Activated CD4-positive, alpha-beta T cell treated with anti-CD3 and anti-CD28 coated beads, Interleukin-2, amount 50 U/mL, for 48 hours (primary cell): ENCODE measurements around the gene ETV5.

Experiments
- DNase-seq, 2 experiments: peaks; one replicate each; pipeline ENCODE4 v3.0.0-alpha.2; 2020

ETV5 gene

DNA sequence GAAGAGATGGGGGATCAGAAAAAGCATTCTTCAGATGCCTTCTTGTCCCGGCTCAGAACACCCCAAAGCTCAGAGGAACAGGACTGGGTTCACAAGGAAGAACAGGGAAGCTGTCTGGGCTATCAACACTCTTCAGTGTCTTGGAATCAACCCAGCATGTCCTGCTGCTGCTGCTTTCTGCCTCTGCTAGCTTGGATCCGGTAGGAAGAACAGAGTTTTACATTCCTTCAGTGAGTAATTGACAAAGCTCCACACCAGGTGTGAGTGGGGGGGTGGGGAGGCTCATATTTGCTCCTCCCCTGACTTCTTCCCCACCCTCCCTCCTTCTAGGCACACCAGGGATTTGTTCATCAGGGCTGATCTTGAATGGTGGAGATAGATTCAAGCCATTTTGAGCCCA, 13.1 kb upstream of the ETV5 start:
- no peak for DNase-seq

DNA sequence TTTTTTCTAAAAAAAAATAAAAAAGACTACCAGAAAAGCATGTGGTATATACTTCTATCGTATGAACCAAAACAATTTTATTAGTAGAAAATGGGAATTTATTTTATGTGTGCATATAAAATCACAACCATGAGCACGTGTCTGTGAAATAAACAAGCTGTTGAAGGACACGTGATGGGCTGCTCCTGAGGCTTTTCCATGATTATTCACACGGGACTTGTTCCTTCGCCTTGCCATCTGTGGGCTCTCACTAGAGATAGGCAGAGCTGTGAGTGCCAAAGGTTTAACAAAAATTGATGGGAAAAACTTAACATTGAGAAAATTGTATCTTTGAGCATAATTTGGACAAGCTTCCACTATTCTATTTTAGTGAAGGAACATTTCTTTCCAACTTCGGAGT, 12.4 kb upstream of the ETV5 start:
- no peak for DNase-seq

DNA sequence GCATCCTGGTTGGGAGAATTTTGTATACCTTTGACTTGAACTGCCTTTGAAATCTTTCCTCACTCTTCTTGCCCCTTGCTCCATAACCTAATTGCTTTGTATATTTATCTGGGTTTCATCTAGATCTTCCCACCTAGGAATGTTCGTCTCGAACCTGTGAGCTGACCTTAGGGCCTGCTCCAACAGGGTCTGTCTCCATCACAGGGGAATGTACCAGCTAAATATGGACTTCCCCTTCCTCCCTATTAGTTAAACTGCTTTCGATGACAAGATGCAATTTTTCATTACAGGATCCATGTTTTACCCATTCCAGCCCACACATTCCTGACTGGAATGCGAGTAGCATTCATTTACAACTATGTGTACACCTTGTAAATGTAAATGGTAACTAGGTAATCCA, 10.6 kb upstream of the ETV5 start:
- DNase-seq, result no peak

DNA sequence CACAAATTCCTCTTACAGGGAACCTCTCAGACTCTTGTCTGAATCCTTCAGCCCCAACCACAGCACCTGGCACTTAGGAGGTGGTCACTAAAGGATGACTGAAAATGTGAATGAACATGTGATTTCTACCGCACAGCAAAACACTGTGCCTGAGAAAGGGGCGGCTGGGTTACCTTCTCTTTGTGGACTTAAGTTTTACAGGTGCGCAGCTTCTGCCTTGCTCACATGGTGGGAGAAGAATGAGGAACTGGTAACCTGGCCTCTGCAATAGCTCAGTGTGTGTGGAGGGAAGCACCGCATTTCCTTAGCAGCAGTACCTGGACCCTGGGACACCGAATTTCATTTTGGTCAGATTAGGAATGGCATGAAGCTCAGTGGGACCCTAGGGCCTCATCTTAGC, 9.8 kb upstream of the ETV5 start:
- DNase-seq, result no peak

DNA sequence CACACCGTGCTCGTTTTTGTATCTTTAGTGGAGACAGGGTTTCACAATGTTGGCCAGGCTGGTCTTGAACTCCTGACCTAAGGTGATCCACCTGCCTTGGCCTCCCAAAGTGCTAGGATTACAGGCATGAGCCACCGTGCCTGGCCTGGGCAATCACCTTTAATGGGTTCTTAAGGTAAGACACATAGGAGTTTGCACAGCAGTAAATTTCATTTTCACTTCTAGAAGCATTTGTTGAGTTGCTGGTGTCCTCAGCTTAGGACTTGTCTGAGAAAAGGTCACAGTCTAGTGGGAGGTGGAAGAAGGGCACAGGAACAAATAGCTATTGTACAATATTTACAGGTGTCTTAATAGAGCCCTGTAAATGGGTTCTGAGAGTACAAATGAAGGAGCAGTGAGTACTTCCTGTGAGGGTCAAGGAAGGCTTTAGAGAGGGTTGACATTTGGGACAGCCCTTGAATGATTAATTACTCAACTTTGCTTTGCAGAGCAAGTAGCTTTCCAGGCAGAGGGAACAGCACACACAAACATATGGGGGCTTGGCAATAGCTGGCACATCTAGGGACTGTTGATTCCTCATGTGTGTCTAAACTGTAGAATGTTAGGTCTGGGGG, 8.7 kb upstream of the ETV5 start:
- no peak for DNase-seq

DNA sequence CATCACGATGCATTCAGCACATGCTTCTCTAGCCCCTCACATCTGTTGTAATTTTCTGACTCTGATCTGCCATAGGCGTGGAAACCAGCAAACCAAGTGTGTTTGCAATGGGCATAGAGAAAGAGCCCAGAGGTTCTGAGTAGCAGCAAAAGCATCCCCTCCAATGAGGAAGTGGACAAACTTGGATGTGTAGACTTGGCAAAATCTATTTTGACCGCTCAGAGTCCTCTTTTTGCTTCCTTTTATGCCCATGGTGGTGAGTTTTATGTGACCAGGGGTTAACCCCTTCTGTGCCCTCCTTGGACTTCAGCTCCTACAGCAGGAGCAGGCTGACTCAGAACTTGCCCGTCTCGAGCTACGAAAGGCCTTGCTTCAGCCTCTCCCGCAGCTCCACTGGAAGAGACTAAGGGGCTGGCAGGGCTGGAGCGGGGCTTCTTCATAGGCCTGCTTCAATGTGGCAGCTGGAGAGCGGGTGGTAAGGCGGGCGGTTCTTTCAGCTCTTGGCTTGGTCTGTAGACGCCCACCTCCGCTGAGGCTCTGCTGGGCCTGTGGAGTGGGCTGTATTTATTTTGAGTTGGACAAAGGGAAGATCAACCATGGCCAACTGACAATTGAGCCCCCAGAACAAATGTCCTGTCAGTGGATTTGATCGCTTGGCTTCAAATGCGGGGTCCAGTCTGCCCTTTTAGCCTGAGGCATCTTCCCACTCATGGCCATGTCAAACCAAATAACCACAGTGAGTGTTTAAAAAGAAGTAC, 6.5 kb upstream of the ETV5 start:
- no peak for DNase-seq

DNA sequence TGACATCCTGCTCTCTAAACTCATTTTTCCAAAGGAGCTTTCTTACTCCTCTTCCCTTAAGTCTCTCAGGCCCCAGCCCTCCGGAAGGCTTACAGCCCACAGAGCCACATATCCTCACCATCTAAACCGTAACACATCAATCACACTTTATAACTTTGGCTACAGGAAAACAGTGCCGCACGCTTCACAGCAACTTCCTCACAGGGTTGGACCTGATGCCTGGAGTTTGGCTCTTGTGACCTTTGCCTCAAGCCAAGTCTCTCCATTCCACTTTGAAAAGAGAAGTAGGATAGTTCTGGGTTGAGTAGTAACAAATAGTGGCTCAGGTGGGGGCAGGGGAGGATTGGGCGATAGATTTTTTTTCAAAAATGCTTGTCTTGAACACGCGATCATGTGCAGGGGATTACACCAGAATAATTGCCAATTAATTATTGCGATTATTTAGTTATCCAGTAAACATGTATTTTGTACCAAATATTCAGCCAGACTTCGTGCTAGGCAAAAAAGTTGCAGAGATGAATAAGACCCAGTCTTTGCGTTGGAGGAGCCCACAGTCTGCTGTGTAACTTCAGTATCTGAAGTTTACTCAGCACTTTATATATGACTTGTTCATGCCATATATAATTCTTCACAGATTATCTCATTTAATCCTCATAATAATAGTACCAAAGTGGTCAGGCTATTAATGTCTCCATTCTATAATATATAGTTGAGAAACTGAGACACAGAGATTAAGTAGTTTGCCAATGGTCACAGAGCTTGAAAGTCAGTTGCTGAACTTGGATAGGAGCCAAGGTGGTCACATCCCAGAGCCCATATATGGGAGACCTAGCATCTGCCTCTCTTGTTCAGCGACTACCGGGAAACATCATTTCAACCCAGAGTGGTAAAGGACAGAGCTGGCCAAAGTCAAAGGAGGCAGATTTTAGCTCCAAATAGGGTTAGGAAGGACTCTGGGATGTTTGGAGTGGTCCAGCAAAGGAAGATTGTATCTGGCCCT, 2.4 kb upstream of the ETV5 start:
- DNase-seq, result peak in 1 of 2 experiments; percentile 20

DNA sequence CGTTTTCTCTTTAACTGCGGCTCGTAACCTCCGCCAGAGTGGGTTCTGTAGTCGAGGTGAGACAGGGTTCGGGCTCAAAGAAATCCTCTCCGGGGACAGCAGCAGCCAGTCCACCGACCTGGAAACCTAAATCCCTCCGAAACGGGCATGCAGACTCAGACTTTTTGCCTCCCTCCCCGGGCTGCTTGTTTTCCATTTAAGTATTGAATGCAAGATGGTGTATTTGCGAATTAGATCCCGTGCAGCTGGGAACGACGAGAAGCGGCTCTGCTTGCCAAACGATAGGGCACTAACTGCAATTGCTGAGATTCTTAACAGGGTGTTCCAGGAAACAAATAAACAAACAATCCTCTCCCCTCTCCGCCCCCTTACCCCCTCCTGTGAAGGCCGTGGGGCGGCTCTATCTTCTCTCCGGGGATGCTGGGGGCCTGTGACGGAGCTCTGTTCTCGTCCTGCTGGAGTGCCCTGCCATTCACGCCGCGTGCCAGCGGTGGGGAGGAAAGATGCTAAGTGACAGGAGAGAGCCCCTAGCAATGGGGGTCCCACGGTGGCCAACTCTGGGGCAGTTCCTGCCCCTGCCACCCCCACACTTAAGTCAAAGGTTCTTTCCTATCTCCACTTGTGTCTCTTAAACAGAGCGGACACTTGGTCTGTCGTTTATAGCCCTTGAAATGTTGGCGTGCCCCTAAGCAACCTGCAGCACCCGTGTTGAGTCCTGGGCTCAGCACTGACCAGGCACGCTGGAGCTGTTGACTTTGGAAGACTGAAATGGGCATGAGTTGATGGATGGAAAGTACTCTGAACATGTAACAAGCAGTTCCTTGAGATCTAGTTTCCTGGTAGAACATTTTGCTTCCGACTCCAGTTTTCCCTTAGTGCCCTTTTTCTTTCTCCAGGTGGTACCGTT, 1.3 kb upstream of the ETV5 start:
- peak in 1 of 2 experiments; percentile 6 for DNase-seq

DNA sequence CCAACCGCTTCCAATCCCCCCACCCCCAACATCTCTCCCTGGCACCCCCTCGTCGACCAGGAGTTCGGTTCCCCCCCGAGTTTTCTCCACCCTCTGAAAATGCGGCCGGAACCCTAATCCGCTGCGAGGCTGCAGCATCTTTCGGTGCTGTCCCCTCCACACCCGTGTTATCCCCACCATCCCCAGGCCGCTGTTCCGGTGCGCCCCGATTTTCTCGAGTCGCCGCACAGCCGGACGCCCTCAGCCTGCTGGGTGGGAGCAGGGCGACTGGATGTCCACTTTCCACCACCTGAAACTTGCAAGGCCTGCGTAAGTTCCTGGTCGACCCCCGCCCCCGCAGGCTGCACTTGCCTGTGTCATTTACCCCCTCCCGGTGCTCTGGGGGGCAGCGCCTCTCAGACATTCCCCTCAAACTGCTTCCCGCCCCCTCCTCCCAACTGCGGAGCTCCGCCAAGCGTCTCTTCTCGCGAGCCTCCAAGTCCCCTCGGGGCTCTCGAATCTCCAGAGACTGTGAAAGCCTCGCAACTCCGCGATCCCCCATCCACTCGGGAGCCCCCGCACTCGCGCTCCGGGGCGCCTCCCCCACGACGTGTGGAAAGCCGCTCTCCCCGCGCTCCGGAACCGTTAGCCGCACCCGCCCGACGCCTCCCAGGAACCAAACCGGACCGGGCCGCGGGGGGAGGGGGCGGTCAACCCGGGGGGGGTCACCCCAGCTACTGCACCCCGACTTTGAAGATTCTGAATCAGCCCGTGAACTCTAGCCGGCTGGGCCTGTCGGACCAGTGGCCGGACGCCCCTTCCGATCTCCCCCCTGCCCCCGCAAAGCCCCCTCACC, 566 bp downstream of the ETV5 start:
- peak; percentile 20 to 26 for DNase-seq

DNA sequence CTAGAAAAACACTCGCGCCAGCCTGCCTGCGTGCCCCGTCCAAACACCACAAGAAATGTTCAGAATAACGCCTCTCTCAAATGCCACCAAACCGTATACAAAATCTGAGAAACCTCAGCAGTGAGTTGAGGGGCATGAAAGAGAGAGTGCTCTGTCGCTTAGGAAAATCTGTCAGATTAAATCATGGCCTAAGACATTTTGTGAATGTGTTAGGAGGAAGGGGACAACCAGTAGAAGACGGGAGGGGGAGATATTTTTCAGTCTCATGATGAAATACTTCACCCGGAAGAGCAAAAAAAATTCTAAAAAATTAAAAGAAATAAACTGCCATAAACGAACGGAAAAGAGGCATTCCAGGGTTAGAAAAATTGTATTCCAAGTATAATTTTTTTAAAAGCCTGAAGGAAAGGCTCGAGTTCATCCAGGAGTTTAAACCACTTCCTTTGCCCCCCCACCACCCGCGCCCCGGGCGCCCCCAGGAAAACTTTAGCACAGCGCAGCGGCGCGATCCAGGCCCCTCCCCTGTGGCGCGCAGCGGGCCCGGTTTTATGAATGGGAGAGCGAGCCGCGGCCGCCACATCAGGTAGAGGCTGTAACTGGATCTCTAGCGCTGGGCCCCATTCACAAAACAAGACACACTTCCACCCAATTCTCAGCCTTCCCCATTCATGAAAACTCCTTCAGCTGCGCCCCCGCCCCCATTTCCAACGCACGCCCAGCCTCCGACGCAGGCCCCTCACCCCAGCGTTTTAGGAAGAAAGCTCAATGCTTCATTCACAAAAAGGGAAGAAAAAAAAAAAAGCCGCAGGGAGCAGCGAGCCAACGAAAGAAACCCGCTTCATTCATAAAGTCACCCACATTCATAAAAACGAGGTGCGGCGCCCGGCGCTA, 1.4 kb downstream of the ETV5 start:
- peak; percentile 43 to 53 for DNase-seq

DNA sequence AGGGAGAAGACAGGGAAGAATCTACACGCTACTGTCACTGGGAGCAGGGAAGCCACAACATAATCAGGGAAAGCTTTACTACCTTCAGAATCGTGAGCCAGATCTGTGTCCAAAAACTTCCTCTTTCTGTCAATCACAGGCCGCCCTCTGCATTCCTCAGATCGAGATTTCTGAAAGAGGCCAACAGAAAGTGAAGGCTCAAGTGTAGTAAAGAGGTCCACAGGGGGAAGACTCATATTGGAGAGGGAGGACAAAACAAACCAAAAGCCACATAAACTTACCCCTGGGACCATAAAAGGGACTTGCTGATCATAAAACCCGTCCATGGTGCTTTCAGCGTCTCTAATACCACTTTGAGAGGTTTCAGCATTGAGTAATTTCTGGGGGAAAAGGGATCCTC, 3.3 kb downstream of the ETV5 start:
- no peak for DNase-seq

DNA sequence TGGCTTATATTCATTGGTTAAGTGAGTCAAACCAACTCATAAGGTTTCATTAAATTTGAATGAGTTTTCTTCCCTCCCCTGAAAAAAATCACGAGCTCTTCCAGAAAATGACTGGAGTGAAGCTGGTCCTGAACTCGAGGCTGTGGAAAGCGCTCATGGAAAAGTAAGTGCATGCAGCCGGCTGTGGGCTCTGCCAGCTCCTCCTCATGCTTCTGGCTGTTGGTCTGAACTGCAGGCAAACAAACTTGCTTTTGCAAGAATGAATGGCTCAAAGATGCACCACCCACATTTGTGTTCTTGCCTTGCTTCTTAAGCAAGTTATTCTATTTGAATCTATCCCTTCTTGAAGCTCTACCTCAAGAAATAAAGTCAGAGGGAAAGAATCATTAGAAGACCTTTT, 6.2 kb downstream of the ETV5 start:
- no peak for DNase-seq

DNA sequence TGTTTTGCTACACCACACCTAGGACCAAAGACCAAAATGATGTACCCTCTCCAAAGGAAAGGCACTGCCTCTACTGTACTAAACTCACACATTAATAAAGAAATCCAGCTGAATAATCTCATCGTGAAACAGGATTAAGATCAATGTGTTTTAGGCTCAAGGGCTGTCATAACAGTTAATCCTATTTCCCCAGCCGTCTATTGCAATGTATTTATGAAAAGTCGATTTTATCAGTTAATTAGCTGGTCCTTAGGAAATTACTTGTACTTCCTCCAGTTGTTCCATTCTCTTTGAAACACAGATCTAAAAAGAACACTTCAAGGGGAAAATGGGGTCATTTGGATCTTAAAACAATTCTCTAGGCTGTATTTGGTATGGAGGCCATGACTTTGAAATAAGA, 8.5 kb downstream of the ETV5 start:
- DNase-seq, result no peak

DNA sequence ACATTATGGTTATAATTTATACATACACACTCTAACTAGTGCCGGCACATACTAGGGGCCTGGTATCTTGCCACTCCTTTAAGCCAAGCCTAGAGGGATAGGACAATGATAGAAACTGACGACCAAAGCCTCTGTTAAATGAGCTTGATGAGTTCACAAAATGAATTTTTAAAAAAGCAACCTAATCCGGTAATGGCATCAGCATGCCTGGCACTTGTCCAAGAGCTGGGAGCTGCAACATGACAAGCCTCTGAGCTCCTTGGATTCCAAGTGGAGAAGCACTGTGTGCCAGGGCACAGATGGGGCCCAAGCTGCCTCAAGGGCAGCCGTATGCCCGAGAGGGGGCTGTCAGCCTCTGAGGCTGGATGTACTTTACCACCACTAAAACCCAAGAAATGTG, 9.7 kb downstream of the ETV5 start:
- DNase-seq, result no peak

DNA sequence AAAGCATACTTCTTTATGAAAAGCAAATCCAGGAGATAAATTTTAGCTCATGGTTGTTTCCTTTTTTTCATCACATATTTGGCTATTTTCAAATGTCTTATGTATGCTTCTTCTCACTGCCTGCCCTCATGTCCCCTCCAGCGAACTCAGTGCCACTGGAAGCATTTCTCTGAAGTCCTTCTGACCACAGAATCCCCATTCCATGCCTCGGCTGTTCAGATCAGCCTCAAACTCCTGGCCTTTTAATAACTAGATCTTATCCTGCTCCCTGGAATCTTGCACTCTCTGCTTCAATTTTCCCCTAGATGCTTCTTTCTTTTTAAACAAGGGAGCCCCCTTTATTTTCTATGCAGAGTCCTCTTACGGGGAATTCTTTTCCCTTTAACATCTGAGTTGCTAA, 10.1 kb downstream of the ETV5 start:
- DNase-seq, result no peak

DNA sequence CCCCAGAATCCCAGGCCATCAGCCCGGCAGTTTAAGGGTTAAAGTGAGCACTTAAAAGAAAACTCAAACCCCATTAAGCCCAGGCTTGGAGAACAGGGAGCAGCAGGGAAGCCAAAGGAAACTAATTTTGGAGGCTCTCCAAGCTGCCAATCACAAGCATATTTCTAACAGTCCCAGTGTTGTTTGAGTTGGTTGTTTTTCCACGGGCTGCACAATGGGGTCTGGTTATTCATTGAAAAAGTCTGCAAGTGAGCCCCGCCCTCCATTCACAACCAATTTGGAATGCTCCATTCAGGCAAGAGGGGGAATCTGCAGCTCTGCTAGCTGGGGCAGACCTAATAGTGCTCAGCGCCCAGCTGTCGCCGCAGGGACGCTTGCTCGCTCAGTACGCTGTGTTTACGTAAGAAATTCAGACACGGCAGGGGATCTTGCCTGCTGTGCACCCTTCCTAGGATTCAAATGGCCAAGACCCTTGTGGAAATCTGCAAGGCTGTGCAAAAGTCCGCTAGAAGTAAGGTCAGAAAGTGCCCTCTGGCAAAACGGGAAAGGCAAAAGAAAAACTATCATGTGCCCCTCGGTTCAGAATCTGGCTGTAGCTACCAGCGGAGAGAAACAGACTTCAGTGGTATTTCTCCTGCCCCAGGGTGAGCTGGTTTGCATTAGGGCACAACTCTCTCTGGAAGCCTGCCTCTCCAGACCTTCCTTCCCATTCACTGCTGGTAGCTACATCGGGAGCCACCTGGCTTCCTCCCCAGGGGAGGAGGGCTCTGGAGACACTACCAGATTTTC, 11.0 kb downstream of the ETV5 start:
- DNase-seq, result no peak

DNA sequence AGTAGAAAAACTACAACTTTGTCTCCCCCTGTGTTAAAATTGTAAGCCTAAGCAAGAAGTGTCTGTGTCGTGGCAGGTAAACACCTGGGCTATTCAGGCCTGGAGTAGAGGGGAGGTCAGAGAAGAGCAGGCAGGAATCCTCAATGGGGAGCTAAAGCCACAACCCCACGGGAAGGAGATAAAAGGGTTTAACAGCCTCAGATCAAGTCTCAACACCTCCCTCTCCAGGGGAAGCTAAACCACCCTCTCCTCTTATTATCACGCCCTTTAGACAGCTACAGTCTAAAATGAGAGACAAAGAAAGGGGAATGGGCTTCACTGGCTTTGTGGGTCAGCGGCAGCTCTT, 11.6 kb downstream of the ETV5 start:
- no peak for DNase-seq

DNA sequence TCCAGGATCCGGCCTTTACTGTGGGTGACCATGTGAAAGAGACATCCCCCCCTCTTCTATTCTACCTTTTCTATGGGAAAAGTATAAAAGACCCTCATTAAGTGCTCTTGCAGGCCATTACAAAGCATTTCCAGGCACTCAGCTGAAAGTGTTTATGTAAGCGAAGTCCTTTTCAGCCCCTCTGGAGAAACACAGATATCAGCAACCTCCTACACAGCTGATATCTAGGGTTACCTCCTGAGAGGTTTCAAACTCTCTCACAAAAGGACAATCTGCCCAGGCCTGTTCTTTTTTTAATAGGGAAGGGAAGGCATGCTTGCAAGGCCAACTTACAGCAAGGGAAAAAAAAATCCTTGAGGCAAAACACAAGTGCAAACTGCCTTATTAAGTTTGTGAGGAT, 12.6 kb downstream of the ETV5 start:
- DNase-seq, result no peak

DNA sequence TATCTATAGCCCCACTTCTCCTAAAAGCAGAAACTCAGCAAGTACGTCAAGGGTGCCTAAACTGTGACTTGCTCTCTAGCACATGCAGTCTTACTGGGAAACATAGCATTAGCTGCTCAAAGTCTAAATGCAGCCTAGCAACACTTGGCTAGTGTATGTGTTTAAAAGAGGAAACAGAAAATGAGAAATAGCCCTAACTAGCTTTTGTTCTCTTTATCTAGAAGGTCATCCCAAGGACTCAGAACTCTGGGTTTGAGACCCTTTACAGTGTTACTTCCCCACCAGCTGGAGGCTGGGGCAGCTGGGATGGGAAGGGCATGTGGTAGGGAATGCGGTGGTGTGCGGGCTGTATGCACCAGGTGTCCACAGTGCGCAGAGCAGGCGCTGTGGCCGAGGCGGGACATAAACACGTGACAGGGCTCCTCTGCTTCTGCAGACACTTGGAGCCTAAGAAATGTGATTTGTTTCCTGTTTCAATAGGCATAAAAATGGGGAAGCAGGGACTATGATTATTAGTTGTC, 13.3 kb downstream of the ETV5 start:
- no peak for DNase-seq
